Measurements from ENCODE around the gene FOXA2.

FOXA2 gene

GRCh38 chr20:22576733-22577514 lies 7.4 kb downstream of the FOXA2 start:
- 2% methylated on average over 48 of the region's 48 CpGs for WGBS
- Histone ChIP-seq H3K4me1 (ENCODE audit: insufficient read depth, low read length) (peaks cover 47% of the 10 kb centered on the region), H3K36me3 (ENCODE audit: insufficient read depth, low read length) (no peaks in the 10 kb centered on the region), H3K9me3 (ENCODE audit: insufficient read depth, low read depth, low read length) (no peaks in the 10 kb centered on the region), H3K9ac (ENCODE audit: low read depth, low read length) (no peak overlapping the region), H3K4me3 (ENCODE audit: low read length) (no peak overlapping the region), H3K27ac (ENCODE audit: low read depth, low read length) (peak overlapping the region; percentile 17; the same call in 1 of the 2 replicates), H3K27me3 (ENCODE audit: insufficient read depth, low read length) (peaks cover 99% of the 10 kb centered on the region)

DNA sequence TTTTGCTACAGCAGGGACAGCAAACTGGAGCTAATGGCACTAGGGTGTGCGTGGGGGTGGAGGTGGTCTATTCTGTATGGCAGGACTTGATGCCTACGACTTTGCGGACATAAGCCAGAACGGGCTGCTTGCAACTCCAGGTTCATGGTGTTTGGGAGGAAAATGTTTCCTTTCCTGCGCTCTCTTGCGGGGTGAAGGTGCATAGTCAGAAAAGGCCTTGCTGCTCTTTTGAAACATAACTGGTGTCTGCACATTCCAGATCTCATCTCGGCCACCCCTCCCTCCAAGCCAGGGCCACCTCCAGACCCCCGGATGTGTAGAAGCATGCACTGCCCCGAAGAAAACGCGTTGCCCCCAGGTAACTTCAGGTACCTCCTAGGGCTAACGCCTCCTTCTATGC lies 8.1 kb downstream of the FOXA2 start:
- 5% methylated on average over 12 of the region's 12 CpGs for WGBS
- peaks cover 99% of the 10 kb centered on the region for H3K27me3 ChIP-seq (ENCODE audit: insufficient read depth, low read length)
- no peaks in the 10 kb centered on the region for H3K9me3 ChIP-seq (ENCODE audit: insufficient read depth, low read depth, low read length)
- no peaks in the 10 kb centered on the region for H3K36me3 ChIP-seq (ENCODE audit: insufficient read depth, low read length)
- no peak overlapping the region for H3K4me3 ChIP-seq (ENCODE audit: low read length)
- peak overlapping the region; percentile 17; the same call in 1 of the 2 replicates for H3K27ac ChIP-seq (ENCODE audit: low read depth, low read length)
- H3K9ac ChIP-seq (ENCODE audit: low read depth, low read length) = no peak overlapping the region
- peaks cover 54% of the 10 kb centered on the region for H3K4me1 ChIP-seq (ENCODE audit: insufficient read depth, low read length)

DNA sequence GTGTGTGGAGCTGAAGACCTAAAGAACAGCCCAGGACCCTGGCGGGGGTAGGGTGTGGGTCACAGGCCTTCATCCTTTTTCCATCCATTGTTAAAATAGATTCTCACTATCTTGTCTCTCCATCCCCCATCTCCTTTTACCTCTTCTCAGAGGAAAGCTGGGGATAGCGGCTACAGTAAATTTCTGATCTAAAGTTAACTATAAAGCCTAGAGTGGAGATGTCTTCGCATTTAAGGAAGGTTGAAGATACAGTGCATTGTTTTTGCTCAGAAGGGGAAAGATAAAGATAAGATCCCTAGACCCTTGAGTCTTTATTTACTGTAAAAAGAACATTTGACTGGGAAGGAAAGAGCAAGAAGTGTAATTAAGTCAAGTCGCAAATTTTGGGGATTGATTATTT lies 8.6 kb downstream of the FOXA2 start:
- Histone ChIP-seq H3K4me3 (ENCODE audit: low read length) (no peak overlapping the region), H3K9me3 (ENCODE audit: insufficient read depth, low read depth, low read length) (no peaks in the 10 kb centered on the region), H3K9ac (ENCODE audit: low read depth, low read length) (no peak overlapping the region), H3K27me3 (ENCODE audit: insufficient read depth, low read length) (peaks cover 99% of the 10 kb centered on the region), H3K27ac (ENCODE audit: low read depth, low read length) (no peak overlapping the region; the same call in 1 of the 2 replicates), H3K4me1 (ENCODE audit: insufficient read depth, low read length) (peaks cover 59% of the 10 kb centered on the region), H3K36me3 (ENCODE audit: insufficient read depth, low read length) (no peaks in the 10 kb centered on the region)
- WGBS = 4% methylated on average over 4 of the region's 4 CpGs

GRCh38 chr20:22575087-22575721 lies 9.2 kb downstream of the FOXA2 start:
- H3K4me1 ChIP-seq (ENCODE audit: insufficient read depth, low read length) = peaks cover 64% of the 10 kb centered on the region
- H3K9ac ChIP-seq (ENCODE audit: low read depth, low read length) = no peak overlapping the region
- H3K27ac ChIP-seq (ENCODE audit: low read depth, low read length) = no peak overlapping the region; the same call in 1 of the 2 replicates
- no peak overlapping the region for H3K4me3 ChIP-seq (ENCODE audit: low read length)
- H3K9me3 ChIP-seq (ENCODE audit: insufficient read depth, low read depth, low read length) = no peaks in the 10 kb centered on the region
- no peaks in the 10 kb centered on the region for H3K36me3 ChIP-seq (ENCODE audit: insufficient read depth, low read length)
- H3K27me3 ChIP-seq (ENCODE audit: insufficient read depth, low read length) = peaks cover 99% of the 10 kb centered on the region
- WGBS = 4% methylated on average over 9 of the region's 9 CpGs

DNA sequence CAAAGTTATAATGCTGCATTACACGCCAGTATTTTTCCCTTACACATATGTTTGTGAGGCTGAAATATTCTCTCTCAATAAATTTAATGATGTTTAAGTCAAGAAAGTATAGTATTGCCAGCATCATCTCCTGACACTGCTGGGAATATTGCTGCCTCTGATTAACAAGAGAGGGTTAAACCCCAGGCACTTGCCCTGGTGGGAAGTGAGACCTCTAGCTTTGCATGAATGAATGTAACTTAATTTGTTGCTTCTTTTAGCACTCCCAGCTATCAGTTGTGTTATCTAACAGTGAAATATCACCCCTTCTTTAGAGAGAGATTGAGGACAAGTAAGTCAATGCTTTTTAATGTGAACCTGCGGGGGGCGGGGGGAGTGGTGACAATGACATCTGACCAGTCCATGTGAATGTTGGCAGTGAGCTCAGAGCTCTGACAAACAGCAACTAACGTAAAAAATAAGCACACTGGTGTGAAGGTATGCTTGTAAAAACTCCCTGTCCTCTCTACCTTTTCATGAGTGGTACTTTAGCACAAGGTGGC lies 9.8 kb downstream of the FOXA2 start:
- peaks cover 99% of the 10 kb centered on the region for H3K27me3 ChIP-seq (ENCODE audit: insufficient read depth, low read length)
- H3K27ac ChIP-seq (ENCODE audit: low read depth, low read length) = no peak overlapping the region; the same call in 1 of the 2 replicates
- no peaks in the 10 kb centered on the region for H3K9me3 ChIP-seq (ENCODE audit: insufficient read depth, low read depth, low read length)
- 11% methylated on average over 2 of the region's 4 CpGs for WGBS
- no peak overlapping the region for H3K4me3 ChIP-seq (ENCODE audit: low read length)
- H3K4me1 ChIP-seq (ENCODE audit: insufficient read depth, low read length) = peaks cover 61% of the 10 kb centered on the region
- no peaks in the 10 kb centered on the region for H3K36me3 ChIP-seq (ENCODE audit: insufficient read depth, low read length)
- no peak overlapping the region for H3K9ac ChIP-seq (ENCODE audit: low read depth, low read length)

DNA sequence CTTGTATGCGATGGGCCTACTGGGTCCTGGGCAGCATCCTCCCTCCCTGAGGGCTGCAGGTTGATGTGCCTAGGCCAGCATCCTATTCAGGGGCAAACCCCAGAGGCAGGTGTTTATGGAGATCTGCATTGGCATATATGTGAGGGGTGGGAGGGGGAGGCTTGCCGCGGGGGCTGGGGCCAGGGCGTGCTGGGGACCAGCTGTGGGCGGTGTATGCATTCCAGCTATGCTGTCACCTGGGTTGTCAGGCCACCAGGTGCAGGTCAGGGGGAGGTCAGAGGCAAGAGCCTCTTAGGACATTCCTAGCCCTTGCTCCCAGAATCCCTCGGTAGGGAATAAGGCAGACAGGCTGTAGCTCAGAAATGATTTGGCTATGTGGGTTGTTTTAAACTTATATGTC lies 11.9 kb downstream of the FOXA2 start:
- Histone ChIP-seq H3K27ac (ENCODE audit: low read depth, low read length) (no peak overlapping the region), H3K36me3 (ENCODE audit: insufficient read depth, low read length) (no peaks in the 10 kb centered on the region), H3K9me3 (ENCODE audit: insufficient read depth, low read depth, low read length) (no peaks in the 10 kb centered on the region), H3K27me3 (ENCODE audit: insufficient read depth, low read length) (peaks cover 100% of the 10 kb centered on the region), H3K9ac (ENCODE audit: low read depth, low read length) (no peak overlapping the region), H3K4me3 (ENCODE audit: low read length) (no peak overlapping the region), H3K4me1 (ENCODE audit: insufficient read depth, low read length) (peaks cover 58% of the 10 kb centered on the region)
- 45% methylated on average over 6 of the region's 6 CpGs for WGBS

DNA sequence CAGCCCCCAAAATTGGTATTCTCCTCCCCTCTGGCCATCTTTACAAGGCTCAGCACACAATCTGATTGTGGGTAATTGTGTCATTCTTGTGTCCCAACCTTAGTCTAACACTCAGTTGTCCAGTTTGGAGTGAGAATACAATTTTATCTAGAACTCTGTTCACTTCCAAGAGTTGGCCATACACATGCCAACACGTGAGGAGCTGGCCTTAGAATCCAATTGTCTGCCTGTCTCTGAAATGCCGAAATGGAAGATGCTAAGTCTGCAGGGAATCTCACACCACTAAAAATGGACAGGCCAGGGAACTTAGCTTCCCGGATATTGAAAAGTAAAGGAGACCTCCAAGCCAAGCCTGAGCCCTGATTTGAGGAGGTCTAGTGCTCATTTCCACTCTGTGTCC lies 12.3 kb downstream of the FOXA2 start:
- H3K4me3 ChIP-seq (ENCODE audit: low read length) = no peak overlapping the region
- H3K27me3 ChIP-seq (ENCODE audit: insufficient read depth, low read length) = peaks cover 100% of the 10 kb centered on the region
- no peaks in the 10 kb centered on the region for H3K9me3 ChIP-seq (ENCODE audit: insufficient read depth, low read depth, low read length)
- H3K36me3 ChIP-seq (ENCODE audit: insufficient read depth, low read length) = no peaks in the 10 kb centered on the region
- no peak overlapping the region for H3K9ac ChIP-seq (ENCODE audit: low read depth, low read length)
- H3K4me1 ChIP-seq (ENCODE audit: insufficient read depth, low read length) = peaks cover 63% of the 10 kb centered on the region
- no peak overlapping the region; the same call in 1 of the 2 replicates for H3K27ac ChIP-seq (ENCODE audit: low read depth, low read length)
- 52% methylated on average over 3 of the region's 3 CpGs for WGBS

DNA sequence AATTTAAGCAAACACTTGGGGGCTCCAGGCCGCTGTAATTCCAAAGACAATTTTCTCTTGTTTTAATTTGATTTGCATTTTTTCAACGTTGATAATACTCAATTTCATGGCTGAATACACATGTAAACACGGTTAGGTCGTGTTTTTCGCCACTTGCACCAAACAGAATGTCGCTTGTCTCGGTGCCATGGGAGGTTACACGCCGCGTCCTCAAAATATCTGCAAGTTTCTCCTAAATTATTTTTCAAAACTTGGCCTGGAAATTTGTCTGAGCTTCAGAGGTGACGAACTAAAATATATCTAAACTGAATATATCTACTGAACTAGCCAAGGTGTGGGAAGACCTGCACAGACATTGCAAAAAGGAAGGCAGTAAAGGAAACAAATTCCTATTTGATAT lies 15.0 kb downstream of the FOXA2 start:
- Histone ChIP-seq H3K36me3 (ENCODE audit: insufficient read depth, low read length) (no peaks in the 10 kb centered on the region), H3K27ac (ENCODE audit: low read depth, low read length) (no peak overlapping the region), H3K9me3 (ENCODE audit: insufficient read depth, low read depth, low read length) (no peaks in the 10 kb centered on the region), H3K27me3 (ENCODE audit: insufficient read depth, low read length) (peaks cover 100% of the 10 kb centered on the region), H3K4me1 (ENCODE audit: insufficient read depth, low read length) (peaks cover 49% of the 10 kb centered on the region), H3K9ac (ENCODE audit: low read depth, low read length) (no peak overlapping the region), H3K4me3 (ENCODE audit: low read length) (no peak overlapping the region)
- 6% methylated on average over 10 of the region's 11 CpGs for WGBS

DNA sequence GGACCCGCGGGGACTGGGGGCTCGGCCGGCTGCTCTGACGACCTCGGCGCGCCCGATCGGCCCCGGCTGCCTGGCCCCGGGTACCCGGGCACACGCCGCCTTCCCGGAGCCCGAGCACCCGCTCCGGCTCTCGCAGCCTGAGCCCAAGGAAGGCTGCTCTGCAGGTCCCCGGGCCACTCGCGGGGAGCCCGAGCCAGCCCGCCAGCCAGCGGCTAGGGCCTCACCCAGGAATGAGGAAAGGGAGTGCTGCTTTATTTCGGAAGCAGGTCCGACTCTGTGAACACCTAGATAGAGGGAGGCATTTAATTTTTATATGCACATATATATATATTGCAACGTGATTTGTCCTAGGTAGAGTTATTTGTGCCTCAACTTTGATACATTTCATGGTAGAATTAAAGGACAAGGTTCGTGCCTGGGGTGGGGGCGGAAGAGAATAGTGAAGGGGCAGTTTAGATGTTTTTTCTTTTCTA lies 15.5 kb downstream of the FOXA2 start:
- Histone ChIP-seq H3K9me3 (ENCODE audit: insufficient read depth, low read depth, low read length) (no peaks in the 10 kb centered on the region), H3K27ac (ENCODE audit: low read depth, low read length) (no peak overlapping the region), H3K27me3 (ENCODE audit: insufficient read depth, low read length) (peaks cover 100% of the 10 kb centered on the region), H3K4me1 (ENCODE audit: insufficient read depth, low read length) (peaks cover 51% of the 10 kb centered on the region), H3K36me3 (ENCODE audit: insufficient read depth, low read length) (no peaks in the 10 kb centered on the region), H3K4me3 (ENCODE audit: low read length) (0 out of 2 replicates have a peak overlapping the region, but pooled peaks have one; percentile 28), H3K9ac (ENCODE audit: low read depth, low read length) (no peak overlapping the region)
- WGBS = 2% methylated on average over 29 of the region's 31 CpGs

DNA sequence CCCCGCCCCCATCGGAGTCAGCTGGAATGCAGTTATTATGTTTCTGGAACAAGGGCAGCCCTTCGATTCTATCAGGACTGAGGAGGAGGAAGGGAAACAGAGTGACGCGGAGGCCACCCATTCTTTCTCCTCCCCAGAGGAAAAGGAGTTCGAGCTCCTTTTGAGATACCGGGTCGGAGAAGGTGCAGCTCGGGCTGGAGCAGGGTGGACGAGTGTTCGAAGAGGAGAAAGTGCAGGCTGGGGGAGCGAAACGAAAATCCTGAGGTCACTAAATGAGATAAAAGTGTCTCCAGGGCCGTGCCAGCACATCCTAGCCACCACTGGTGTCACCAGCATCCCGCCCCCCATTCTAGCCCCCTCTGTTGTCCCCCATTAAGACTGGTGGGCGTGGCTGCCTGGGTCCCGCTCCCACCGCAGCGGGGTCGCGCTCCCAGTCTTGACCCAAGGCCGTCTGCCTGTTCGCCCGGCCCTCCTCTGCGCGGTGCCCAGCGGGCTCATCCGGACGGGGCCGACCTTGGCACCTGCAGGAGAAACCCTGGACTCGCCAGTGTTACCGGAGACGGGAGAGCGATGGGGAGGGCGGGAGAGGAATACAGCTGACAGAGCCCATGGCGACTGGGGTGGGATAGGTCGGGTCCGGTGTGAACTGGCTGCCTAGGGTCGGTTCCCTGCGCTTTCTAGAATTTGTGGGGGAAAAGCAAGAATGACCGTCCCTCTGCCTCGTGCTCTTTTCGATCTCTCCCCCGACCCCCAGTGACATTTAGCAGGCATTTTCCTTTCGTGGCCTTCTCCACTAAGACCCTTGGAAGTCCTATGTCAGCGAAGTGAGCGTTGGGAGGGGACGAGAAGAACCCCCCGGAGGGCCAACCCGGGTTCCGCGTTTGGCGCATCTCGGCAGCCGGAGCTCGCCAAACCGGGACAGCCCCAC lies 16.2 kb downstream of the FOXA2 start:
- Histone ChIP-seq H3K36me3 (ENCODE audit: insufficient read depth, low read length) (no peaks in the 10 kb centered on the region), H3K27ac (ENCODE audit: low read depth, low read length) (no peak overlapping the region), H3K4me3 (ENCODE audit: low read length) (peak overlapping the region; percentile 28), H3K4me1 (ENCODE audit: insufficient read depth, low read length) (peaks cover 58% of the 10 kb centered on the region), H3K27me3 (ENCODE audit: insufficient read depth, low read length) (peaks cover 100% of the 10 kb centered on the region), H3K9me3 (ENCODE audit: insufficient read depth, low read depth, low read length) (no peaks in the 10 kb centered on the region), H3K9ac (ENCODE audit: low read depth, low read length) (no peak overlapping the region)
- WGBS = 1% methylated on average over 57 of the region's 57 CpGs

All from HUES64 (cell line).